HUES64 (cell line): Measurements from ENCODE around the gene MCM7.
A peak's percentile ranks its signal among the peaks of the same experiment; 100 is the strongest.

Experiments
- H3K27ac ChIP-seq: 2 replicates; pipeline ENCODE4 v1.7.0; 2013; ENCODE audit warnings: low read depth, low read length, inconsistent platforms
- H3K27me3 ChIP-seq: 2 replicates; pipeline ENCODE4 v1.6.1; 2013; ENCODE audit warnings: mild to moderate bottlenecking, low read length; ENCODE audit not compliant: insufficient read depth
- H3K36me3 ChIP-seq: 2 replicates; pipeline ENCODE4 v1.6.1; 2013; ENCODE audit warnings: mild to moderate bottlenecking, low read length; ENCODE audit not compliant: insufficient read depth
- H3K4me1 ChIP-seq: 2 replicates; pipeline ENCODE4 v1.6.1; 2013; ENCODE audit warnings: mild to moderate bottlenecking, low read length, moderate library complexity; ENCODE audit not compliant: insufficient read depth
- H3K4me3 ChIP-seq: 2 replicates; pipeline ENCODE4 v1.5.1; 2013; ENCODE audit warnings: mild to moderate bottlenecking, low read length, moderate library complexity
- H3K9ac ChIP-seq: 2 replicates; pipeline ENCODE4 v1.6.1; 2013; ENCODE audit warnings: mild to moderate bottlenecking, low read depth, low read length
- H3K9me3 ChIP-seq: 2 replicates; pipeline ENCODE4 v1.6.1; 2013; ENCODE audit warnings: low read depth, low read length; ENCODE audit not compliant: insufficient read depth
- WGBS: fragments of 150-250, 120-280 bp; methylation state at CpG from one replicate; pipeline ENCODE4 v1.1.7; 2013; ENCODE audit warnings: missing lambda C conversion rate; 5-methylcytosine and 5-hydroxymethylcytosine counted together

Gene MCM7

GRCh38 chr7:100063376-100063775 is 37.8 kb downstream of the MCM7 start:
- Histone ChIP-seq H3K4me1 (no peaks in the 10 kb centered on the region), H3K4me3 (no peak overlapping the region), H3K9ac (no peak overlapping the region), H3K36me3 (peaks cover 59% of the 10 kb centered on the region), H3K27ac (no peak overlapping the region), H3K27me3 (no peaks in the 10 kb centered on the region), H3K9me3 (no peaks in the 10 kb centered on the region)
- WGBS: 95% methylated on average over 4 of the region's 4 CpGs

GRCh38 chr7:100061518-100062193 is 39.5 kb downstream of the MCM7 start:
- Histone ChIP-seq H3K4me1 (no peaks in the 10 kb centered on the region), H3K27me3 (no peaks in the 10 kb centered on the region), H3K4me3 (no peak overlapping the region), H3K9me3 (no peaks in the 10 kb centered on the region), H3K9ac (no peak overlapping the region), H3K36me3 (peaks cover 77% of the 10 kb centered on the region), H3K27ac (no peak overlapping the region)
- WGBS: 94% methylated on average over 11 of the region's 11 CpGs

- Histone ChIP-seq H3K9ac (no peak overlapping the region), H3K4me3 (no peak overlapping the region), H3K4me1 (no peaks in the 10 kb centered on the region), H3K36me3 (peaks cover 65% of the 10 kb centered on the region), H3K27me3 (no peaks in the 10 kb centered on the region), H3K27ac (no peak overlapping the region), H3K9me3 (no peaks in the 10 kb centered on the region)
- 93% methylated on average over 5 of the region's 5 CpGs for WGBS
These were observed 41.9 kb downstream of the MCM7 start for GRCh38 chr7:100059251-100059739.

- no peak overlapping the region for H3K9ac ChIP-seq
- H3K36me3 ChIP-seq: peaks cover 58% of the 10 kb centered on the region
- WGBS: 94% methylated on average over 10 of the region's 10 CpGs
- H3K9me3 ChIP-seq: no peaks in the 10 kb centered on the region
- no peak overlapping the region for H3K4me3 ChIP-seq
- no peak overlapping the region for H3K27ac ChIP-seq
- no peaks in the 10 kb centered on the region for H3K27me3 ChIP-seq
- H3K4me1 ChIP-seq: no peaks in the 10 kb centered on the region
These were observed 44.2 kb downstream of the MCM7 start for GRCh38 chr7:100057006-100057405.

GRCh38 chr7:100053215-100053614 is 48.0 kb downstream of the MCM7 start:
- H3K4me1 ChIP-seq: no peaks in the 10 kb centered on the region
- H3K27ac ChIP-seq: no peak overlapping the region
- no peaks in the 10 kb centered on the region for H3K27me3 ChIP-seq
- no peak overlapping the region for H3K4me3 ChIP-seq
- no peaks in the 10 kb centered on the region for H3K9me3 ChIP-seq
- peaks cover 33% of the 10 kb centered on the region for H3K36me3 ChIP-seq
- H3K9ac ChIP-seq: no peak overlapping the region
- 94% methylated on average over 2 of the region's 3 CpGs for WGBS

- H3K4me1 ChIP-seq: no peaks in the 10 kb centered on the region
- no peaks in the 10 kb centered on the region for H3K9me3 ChIP-seq
- WGBS: 96% methylated on average over 3 of the region's 3 CpGs
- H3K27me3 ChIP-seq: no peaks in the 10 kb centered on the region
- H3K36me3 ChIP-seq: peaks cover 17% of the 10 kb centered on the region
- H3K4me3 ChIP-seq: no peak overlapping the region
- no peak overlapping the region for H3K9ac ChIP-seq
- no peak overlapping the region for H3K27ac ChIP-seq
These were observed 49.6 kb downstream of the MCM7 start for GRCh38 chr7:100051611-100052010.

- peak within 1 kb of the TSS; percentile 88 for H3K27ac ChIP-seq
- WGBS: 4% methylated on average over 47 of the region's 47 CpGs
- H3K36me3 ChIP-seq: peaks cover 13% of the 10 kb centered on the region
- peak within 1 kb of the TSS; percentile 84 for H3K9ac ChIP-seq
- no peaks in the 10 kb centered on the region for H3K9me3 ChIP-seq
- peak within 1 kb of the TSS; percentile 80 for H3K4me3 ChIP-seq
- H3K4me1 ChIP-seq: no peaks in the 10 kb centered on the region
- no peaks in the 10 kb centered on the region for H3K27me3 ChIP-seq
These were observed 51.5 kb downstream of the MCM7 start, which contains the start of gene ZSCAN21 for GRCh38 chr7:100049441-100050291. TSS of gene ZSCAN21 (plus strand) at chr7:100049774. CDS start at chr7:100057007, 7,233 bp downstream.

- Histone ChIP-seq H3K9ac (no peak overlapping the region), H3K4me1 (no peaks in the 10 kb centered on the region), H3K9me3 (no peaks in the 10 kb centered on the region), H3K27ac (no peak overlapping the region), H3K36me3 (peaks cover 13% of the 10 kb centered on the region), H3K4me3 (no peak overlapping the region), H3K27me3 (no peaks in the 10 kb centered on the region)
- 93% methylated on average over 4 of the region's 4 CpGs for WGBS
These were observed 52.5 kb downstream of the MCM7 start for GRCh38 chr7:100048680-100049079.

- 83% methylated on average over 6 of the region's 6 CpGs for WGBS
- Histone ChIP-seq H3K9me3 (no peaks in the 10 kb centered on the region), H3K4me3 (no peak overlapping the region), H3K36me3 (no peaks in the 10 kb centered on the region), H3K9ac (no peak overlapping the region), H3K27ac (no peak overlapping the region), H3K27me3 (no peaks in the 10 kb centered on the region), H3K4me1 (no peaks in the 10 kb centered on the region)
These were observed 56.5 kb downstream of the MCM7 start for GRCh38 chr7:100044718-100045117.
